LNCaP clone FGC (cell line): ENCODE data around the gene CCSER1.

Source experiments
- DNase-seq: peaks from one replicate; pipeline ENCODE4 v3.0.0-alpha.2; 2011; ENCODE audit warnings: low read depth
- H3K4me3 ChIP-seq: 2 replicates; pipeline ENCODE4 v1.5.1; 2011; ENCODE audit warnings: mild to moderate bottlenecking, low read depth, low read length, control low read depth
- TF ChIP-seq, protein P1 (sequence below): IDR thresholded peaks from 2 replicates; pipeline ENCODE4 v1.5.1; 2012; ENCODE audit warnings: mild to moderate bottlenecking; ENCODE audit not compliant: control insufficient read depth, insufficient read depth; ENCODE audit errors: extremely low read depth

Gene CCSER1

DNA sequence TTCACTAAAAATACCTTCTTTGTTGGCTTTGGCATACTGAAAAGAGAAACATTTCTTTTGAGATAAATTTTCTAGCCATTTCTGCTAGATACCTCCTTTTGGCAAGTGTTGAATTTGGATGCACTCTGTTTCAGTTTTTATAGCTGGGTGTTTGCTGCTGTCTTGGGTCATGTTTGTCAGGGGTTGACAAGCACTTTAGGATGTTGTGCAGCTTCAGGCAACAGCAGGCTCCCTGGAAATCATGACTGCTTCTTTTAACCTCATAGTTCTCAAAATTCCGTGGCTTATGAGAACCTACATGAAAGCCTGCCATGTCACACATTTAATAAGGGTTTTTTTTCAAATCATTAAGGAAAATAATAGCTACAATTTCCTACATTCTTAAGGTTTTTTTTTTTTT lies 36.7 kb downstream of the CCSER1 start:
- DNase-seq: no peak
- TF ChIP-seq, protein P1, sequence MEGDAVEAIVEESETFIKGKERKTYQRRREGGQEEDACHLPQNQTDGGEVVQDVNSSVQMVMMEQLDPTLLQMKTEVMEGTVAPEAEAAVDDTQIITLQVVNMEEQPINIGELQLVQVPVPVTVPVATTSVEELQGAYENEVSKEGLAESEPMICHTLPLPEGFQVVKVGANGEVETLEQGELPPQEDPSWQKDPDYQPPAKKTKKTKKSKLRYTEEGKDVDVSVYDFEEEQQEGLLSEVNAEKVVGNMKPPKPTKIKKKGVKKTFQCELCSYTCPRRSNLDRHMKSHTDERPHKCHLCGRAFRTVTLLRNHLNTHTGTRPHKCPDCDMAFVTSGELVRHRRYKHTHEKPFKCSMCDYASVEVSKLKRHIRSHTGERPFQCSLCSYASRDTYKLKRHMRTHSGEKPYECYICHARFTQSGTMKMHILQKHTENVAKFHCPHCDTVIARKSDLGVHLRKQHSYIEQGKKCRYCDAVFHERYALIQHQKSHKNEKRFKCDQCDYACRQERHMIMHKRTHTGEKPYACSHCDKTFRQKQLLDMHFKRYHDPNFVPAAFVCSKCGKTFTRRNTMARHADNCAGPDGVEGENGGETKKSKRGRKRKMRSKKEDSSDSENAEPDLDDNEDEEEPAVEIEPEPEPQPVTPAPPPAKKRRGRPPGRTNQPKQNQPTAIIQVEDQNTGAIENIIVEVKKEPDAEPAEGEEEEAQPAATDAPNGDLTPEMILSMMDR: no peak
- no peak overlapping the region for H3K4me3 ChIP-seq

DNA sequence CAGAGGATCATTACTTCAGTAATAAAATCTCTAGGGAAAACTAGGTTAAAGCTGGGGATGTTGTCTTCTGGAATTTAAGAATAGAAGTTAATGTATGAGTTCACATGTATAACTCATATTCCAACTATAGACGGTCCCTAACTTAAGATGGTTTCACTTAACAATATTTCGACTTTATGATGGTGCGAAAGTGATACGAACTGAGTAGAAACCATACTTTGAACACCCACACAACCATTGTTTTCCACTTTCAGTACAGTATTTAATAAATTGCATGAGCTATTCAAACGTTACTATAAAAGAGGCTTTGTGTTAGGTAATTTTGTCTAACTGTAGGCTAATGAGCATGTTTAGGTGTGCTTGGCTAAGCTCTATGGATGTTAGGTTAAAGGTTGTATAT lies 38.7 kb downstream of the CCSER1 start:
- no peak overlapping the region for H3K4me3 ChIP-seq

DNA sequence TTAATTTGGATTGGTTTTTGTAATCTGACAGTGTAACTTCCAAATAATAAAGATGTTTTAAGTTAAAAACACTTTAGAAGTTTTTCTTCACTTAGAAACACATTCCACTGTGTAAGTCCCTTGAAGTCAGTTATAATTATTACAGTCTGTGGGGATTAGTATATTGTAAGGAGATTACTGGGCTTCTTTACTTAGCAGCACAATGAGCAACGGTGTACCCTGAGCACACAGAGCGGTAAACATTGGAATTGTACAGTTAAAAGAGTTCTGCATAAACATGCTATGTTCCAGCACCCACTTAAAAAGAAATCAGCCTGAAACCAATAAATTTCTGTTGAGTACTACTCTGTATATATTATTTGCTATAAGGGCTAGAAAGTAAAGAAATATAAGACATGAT lies 44.3 kb downstream of the CCSER1 start:
- no peak overlapping the region for H3K4me3 ChIP-seq
- TF ChIP-seq, protein P1: no peak
- DNase-seq: no peak

More for the DNA sequence above, 38.7 kb downstream of the CCSER1 start:
- TF ChIP-seq, protein P1: no peak
- DNase-seq: no peak

DNA sequence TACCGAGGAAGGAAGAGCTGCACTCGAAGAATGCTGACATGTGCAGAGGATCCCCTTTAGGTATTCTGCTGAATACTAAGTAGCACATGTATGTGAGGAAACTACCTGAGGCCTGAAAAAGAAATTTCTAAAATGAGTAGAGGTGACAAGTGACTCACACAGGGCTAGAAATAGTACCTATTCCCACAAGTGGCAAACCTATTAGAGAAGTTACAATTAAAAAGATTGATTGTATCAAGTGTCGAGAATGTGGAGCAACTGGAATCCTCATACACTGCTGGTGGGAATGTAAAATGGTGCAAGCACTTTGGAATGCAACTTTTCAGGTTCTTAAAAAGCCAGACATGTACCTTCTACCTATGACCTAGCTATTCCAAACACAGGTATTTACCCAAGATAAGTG lies 47.4 kb downstream of the CCSER1 start:
- TF ChIP-seq, protein P1: no peak
- no peak overlapping the region for H3K4me3 ChIP-seq
- peak; percentile 23 for DNase-seq

DNA sequence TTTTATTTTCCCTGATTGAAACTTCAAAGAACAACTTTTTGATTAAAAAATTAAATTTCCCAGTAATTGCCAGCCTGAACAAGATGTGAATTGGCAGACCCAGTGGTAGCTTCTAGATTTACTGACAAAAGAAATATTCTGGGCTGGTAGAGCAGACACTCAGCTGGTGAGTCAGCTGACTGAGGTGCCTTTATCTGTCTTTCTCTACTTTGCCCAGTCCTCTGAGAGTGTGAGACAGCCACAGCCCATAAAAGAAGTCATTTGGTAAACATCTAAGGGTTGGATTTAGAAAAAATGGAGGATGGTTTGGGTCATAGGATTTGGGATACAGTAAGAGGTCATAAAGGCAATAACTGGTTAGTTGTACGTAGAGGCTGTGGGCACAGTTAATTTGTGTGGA lies 54.5 kb downstream of the CCSER1 start:
- H3K4me3 ChIP-seq: no peak overlapping the region
- no peak for DNase-seq
- TF ChIP-seq, protein P1: no peak

DNA sequence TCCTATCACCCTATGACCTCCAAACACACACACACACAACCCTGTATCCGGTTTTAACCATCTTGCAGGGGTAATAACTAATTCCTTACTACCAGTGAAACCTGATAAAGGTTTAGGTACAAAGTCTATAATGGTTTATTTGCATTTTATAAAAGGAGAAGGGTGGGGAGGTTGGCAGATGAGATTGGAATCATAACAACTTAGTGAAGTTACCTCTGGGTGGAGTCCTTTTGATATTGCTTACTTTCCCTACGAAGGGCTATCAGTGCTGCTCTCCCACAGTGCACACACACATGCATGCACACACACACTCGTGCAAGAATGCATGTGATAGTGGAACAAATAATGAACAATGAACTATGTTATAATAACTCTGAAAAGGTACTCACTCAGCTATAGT lies 56.1 kb downstream of the CCSER1 start:
- no peak for DNase-seq
- H3K4me3 ChIP-seq: no peak overlapping the region
- TF ChIP-seq, protein P1: no peak

DNA sequence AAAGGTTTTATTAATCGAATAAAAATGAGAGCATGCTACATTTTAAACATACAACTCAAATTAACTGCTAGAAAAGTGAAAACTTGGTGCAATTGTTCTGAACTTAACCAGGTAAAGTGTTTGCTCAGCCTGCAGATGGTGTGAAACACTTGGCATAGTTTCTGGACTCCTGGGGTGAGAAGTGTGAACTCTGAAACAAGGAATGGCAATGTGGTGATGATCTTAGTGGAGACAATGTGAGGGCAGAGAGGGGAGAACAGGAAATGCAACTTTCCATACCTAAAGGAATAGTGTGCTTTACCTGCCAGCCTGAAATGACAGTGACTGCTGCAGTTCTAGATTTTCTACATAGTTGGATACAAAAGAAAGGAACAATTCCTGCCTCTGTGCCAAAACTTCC lies 57.4 kb downstream of the CCSER1 start:
- TF ChIP-seq, protein P1: no peak
- no peak for DNase-seq
- no peak overlapping the region for H3K4me3 ChIP-seq
